Gastroesophageal sphincter (tissue), 3 donors: Measurements from ENCODE around the gene KCNMA1.

Experiments
- POLR2AphosphoS5 ChIP-seq: sonication (generic); formaldehyde crosslinking; IDR thresholded peaks from one replicate; pipeline ENCODE4 v1.6.1; 2017; ENCODE audit warnings: antibody characterized with exemption
- TF ChIP-seq, protein P1 (sequence below), 4 experiments: fragments of 200-600 bp in 2 of 4; fragments of 450-650 bp in 2 of 4; sonication (generic) in 1 of 4; IDR thresholded peaks; one replicate each; pipeline ENCODE4 v1.5.1; 2017 to 2019; ENCODE audit warnings: antibody characterized with exemption in 4 of 4, mild to moderate bottlenecking in 2 of 4, moderate library complexity in 2 of 4

- TF ChIP-seq, protein P1, sequence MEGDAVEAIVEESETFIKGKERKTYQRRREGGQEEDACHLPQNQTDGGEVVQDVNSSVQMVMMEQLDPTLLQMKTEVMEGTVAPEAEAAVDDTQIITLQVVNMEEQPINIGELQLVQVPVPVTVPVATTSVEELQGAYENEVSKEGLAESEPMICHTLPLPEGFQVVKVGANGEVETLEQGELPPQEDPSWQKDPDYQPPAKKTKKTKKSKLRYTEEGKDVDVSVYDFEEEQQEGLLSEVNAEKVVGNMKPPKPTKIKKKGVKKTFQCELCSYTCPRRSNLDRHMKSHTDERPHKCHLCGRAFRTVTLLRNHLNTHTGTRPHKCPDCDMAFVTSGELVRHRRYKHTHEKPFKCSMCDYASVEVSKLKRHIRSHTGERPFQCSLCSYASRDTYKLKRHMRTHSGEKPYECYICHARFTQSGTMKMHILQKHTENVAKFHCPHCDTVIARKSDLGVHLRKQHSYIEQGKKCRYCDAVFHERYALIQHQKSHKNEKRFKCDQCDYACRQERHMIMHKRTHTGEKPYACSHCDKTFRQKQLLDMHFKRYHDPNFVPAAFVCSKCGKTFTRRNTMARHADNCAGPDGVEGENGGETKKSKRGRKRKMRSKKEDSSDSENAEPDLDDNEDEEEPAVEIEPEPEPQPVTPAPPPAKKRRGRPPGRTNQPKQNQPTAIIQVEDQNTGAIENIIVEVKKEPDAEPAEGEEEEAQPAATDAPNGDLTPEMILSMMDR (IDR thresholded peaks at IDR 0.05) = no peak
- TF ChIP-seq POLR2AphosphoS5 = no peak
These were observed 355.9 kb downstream of the KCNMA1 start for GRCh38 chr10:77281719-77282118.
